ENCODE measurements around the gene AHNAK.

GRCh38 chr11:62419314-62419929, 127.2 kb downstream of the AHNAK start:
- TF ChIP-seq CTCF (conservative IDR thresholded peaks at IDR 0.05; ENCODE audit: low read length) (no peak), EZH2phosphoT487 (IDR thresholded peaks at IDR 0.05; ENCODE audit: borderline replicate concordance, low read depth, low read length) (no peak)

All from OCI-LY7 (cell line).